ENCODE data around the gene RACK1.

DNA sequence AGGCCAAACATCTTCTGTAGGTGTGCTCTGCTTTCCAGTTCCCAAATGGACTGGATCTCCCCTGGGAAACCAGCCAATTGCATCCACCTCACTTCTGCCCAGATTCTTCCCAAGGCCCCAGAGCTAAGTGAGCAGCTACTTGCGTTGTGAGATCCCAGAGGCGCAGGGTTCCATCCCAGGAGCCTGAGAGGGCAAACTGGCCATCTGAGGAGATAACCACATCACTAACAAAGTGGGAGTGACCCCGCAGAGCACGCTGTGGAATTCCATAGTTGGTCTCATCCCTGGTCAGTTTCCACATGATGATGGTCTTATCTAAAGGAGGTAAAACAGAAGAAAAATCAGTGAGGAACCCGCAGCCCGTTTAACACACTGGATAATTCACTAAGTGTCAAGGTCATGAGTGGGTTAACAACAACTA lies 1.7 kb downstream of the RACK1 start:
- TF ChIP-seq, protein P1, sequence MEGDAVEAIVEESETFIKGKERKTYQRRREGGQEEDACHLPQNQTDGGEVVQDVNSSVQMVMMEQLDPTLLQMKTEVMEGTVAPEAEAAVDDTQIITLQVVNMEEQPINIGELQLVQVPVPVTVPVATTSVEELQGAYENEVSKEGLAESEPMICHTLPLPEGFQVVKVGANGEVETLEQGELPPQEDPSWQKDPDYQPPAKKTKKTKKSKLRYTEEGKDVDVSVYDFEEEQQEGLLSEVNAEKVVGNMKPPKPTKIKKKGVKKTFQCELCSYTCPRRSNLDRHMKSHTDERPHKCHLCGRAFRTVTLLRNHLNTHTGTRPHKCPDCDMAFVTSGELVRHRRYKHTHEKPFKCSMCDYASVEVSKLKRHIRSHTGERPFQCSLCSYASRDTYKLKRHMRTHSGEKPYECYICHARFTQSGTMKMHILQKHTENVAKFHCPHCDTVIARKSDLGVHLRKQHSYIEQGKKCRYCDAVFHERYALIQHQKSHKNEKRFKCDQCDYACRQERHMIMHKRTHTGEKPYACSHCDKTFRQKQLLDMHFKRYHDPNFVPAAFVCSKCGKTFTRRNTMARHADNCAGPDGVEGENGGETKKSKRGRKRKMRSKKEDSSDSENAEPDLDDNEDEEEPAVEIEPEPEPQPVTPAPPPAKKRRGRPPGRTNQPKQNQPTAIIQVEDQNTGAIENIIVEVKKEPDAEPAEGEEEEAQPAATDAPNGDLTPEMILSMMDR (IDR thresholded peaks at IDR 0.05; ENCODE audit: low read length), result no peak
- TF ChIP-seq EZH2 (IDR thresholded peaks at IDR 0.05; ENCODE audit: borderline replicate concordance, low read length), result no peak

All from OCI-LY1 (cell line).